ENCODE data around the gene TLCD4. TPM values are rescaled to one million over a fixed set of nuclear protein-coding genes. Genes with fewer than 3 reads are reported as not detected.

The TLCD4 gene
- total and polyA plus RNA-seq, 2 donors (not counting 1 experiment from before 2014, with no cell fraction given) = 0.55 to 1.3 TPM

GRCh38 chr1:95140791-95141190 is 23.6 kb downstream of the TLCD4 start:
- Histone ChIP-seq H3K27ac (ENCODE audit: low read length in 2 of 2) (no peak overlapping the region), H2AFZ (ENCODE audit: insufficient read depth, low read depth, low read length, poor library complexity, severe bottlenecking) (no peak overlapping the region), H4K20me1 (ENCODE audit: control insufficient read depth, insufficient read depth, low read length, poor library complexity, severe bottlenecking) (no peaks in the 10 kb centered on the region), H3K9ac (ENCODE audit: low read length) (no peak overlapping the region), H3K27me3 (replicated peaks in 1 of 4; ENCODE audit: control extremely low read depth in 1 of 4, control insufficient read depth in 3 of 4, insufficient read depth in 4 of 4, low read length in 3 of 4) (no peaks in the 10 kb centered on the region), H3K4me1 (ENCODE audit: control insufficient read depth in 2 of 2, insufficient read depth in 2 of 2, low read length in 2 of 2) (peaks cover 3 to 6% of the 10 kb centered on the region in 2 donors), H3K4me2 (replicated peaks; ENCODE audit: low read depth, low read length, poor library complexity, severe bottlenecking) (no peak overlapping the region), H3K9me3 (ENCODE audit: control extremely low read depth in 1 of 3, control insufficient read depth in 2 of 3, insufficient read depth in 1 of 3, low read length in 2 of 3) (peaks cover 0 to 4% (median 0%) of the 10 kb centered on the region in 3 donors), H3K4me3 (ENCODE audit: control extremely low read depth in 1 of 5, extremely low read depth in 1 of 5, insufficient read depth in 1 of 5, low read depth in 2 of 5, low read length in 4 of 5) (no peak overlapping the region), H3K79me2 (ENCODE audit: control insufficient read depth, insufficient read depth, low read length) (no peaks in the 10 kb centered on the region), H3K36me3 (replicated peaks in 1 of 2; ENCODE audit: control extremely low read depth in 1 of 2, control insufficient read depth in 1 of 2, extremely low read depth in 1 of 2, insufficient read depth in 2 of 2, low read length in 1 of 2) (no peaks in the 10 kb centered on the region)
- ATAC-seq (ENCODE audit: low read depth) (no peak), DNase-seq (no peak)
- Mint-ChIP-seq H3K4me1 (peaks cover 12% of the 10 kb centered on the region), H3K27me3 (no peaks in the 10 kb centered on the region), H3K9me3 (ENCODE audit: insufficient read depth) (no peaks in the 10 kb centered on the region), H3K27ac (no peak overlapping the region), H3K4me3 (no peak overlapping the region)
- CTCF ChIA-PET = interaction anchor here (0.6 to 2.9 kb wide), 3 partner anchors 22 to 748 kb away, joined by 3 to 10 read pairs (median 3); partner anchors contain the start of gene RWDD3
- TF ChIP-seq EZH2 (IDR thresholded peaks at IDR 0.05; ENCODE audit: borderline replicate concordance, insufficient read depth, low read depth, low read length, poor library complexity, severe bottlenecking) = no peak
- TF ChIP-seq, protein P1, sequence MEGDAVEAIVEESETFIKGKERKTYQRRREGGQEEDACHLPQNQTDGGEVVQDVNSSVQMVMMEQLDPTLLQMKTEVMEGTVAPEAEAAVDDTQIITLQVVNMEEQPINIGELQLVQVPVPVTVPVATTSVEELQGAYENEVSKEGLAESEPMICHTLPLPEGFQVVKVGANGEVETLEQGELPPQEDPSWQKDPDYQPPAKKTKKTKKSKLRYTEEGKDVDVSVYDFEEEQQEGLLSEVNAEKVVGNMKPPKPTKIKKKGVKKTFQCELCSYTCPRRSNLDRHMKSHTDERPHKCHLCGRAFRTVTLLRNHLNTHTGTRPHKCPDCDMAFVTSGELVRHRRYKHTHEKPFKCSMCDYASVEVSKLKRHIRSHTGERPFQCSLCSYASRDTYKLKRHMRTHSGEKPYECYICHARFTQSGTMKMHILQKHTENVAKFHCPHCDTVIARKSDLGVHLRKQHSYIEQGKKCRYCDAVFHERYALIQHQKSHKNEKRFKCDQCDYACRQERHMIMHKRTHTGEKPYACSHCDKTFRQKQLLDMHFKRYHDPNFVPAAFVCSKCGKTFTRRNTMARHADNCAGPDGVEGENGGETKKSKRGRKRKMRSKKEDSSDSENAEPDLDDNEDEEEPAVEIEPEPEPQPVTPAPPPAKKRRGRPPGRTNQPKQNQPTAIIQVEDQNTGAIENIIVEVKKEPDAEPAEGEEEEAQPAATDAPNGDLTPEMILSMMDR (IDR thresholded peaks at IDR 0.05) = no peak
- intact Hi-C loops (cut with micrococcal nuclease) = no loop called here
- POLR2A ChIA-PET = no interaction called here

- TF ChIP-seq, protein P1 (IDR thresholded peaks at IDR 0.05) = no peak
- no peak for TF ChIP-seq EZH2 (IDR thresholded peaks at IDR 0.05; ENCODE audit: borderline replicate concordance, insufficient read depth, low read depth, low read length, poor library complexity, severe bottlenecking)
- Mint-ChIP-seq H3K27me3 (no peaks in the 10 kb centered on the region), H3K4me3 (peak overlapping the region; percentile 40), H3K9me3 (ENCODE audit: insufficient read depth) (no peaks in the 10 kb centered on the region), H3K27ac (no peak overlapping the region), H3K4me1 (peaks cover 17% of the 10 kb centered on the region)
- no peaks in the 10 kb centered on the region for H3K27me3 ChIP-seq (replicated peaks in 1 of 4; ENCODE audit: control extremely low read depth in 1 of 4, control insufficient read depth in 3 of 4, insufficient read depth in 4 of 4, low read length in 3 of 4)
- peak; percentile 41 for DNase-seq
- no peaks in the 10 kb centered on the region for H4K20me1 ChIP-seq (ENCODE audit: control insufficient read depth, insufficient read depth, low read length, poor library complexity, severe bottlenecking)
- H3K4me1 ChIP-seq (ENCODE audit: control insufficient read depth in 2 of 2, insufficient read depth in 2 of 2, low read length in 2 of 2) = peaks cover 6 to 10% of the 10 kb centered on the region in 2 donors
- H3K4me2 ChIP-seq (replicated peaks; ENCODE audit: low read depth, low read length, poor library complexity, severe bottlenecking) = peak overlapping the region; percentile 42
- peak; percentile 28 for ATAC-seq (ENCODE audit: low read depth)
- CTCF ChIA-PET = interaction anchor here (1.0 kb wide), 1 partner anchor 17 kb away, joined by 3 read pairs; no protein-coding TSS in a partner anchor
- H3K4me3 ChIP-seq (ENCODE audit: control extremely low read depth in 1 of 5, extremely low read depth in 1 of 5, insufficient read depth in 1 of 5, low read depth in 2 of 5, low read length in 4 of 5) = peak overlapping the region in 1 of 5 experiments; percentile 4
- H3K79me2 ChIP-seq (ENCODE audit: control insufficient read depth, insufficient read depth, low read length) = no peaks in the 10 kb centered on the region
- H3K9ac ChIP-seq (ENCODE audit: low read length) = no peak overlapping the region
- H3K36me3 ChIP-seq (replicated peaks in 1 of 2; ENCODE audit: control extremely low read depth in 1 of 2, control insufficient read depth in 1 of 2, extremely low read depth in 1 of 2, insufficient read depth in 2 of 2, low read length in 1 of 2) = no peaks in the 10 kb centered on the region
- intact Hi-C loops (cut with micrococcal nuclease) = no loop called here
- H2AFZ ChIP-seq (ENCODE audit: insufficient read depth, low read depth, low read length, poor library complexity, severe bottlenecking) = no peak overlapping the region
- H3K9me3 ChIP-seq (ENCODE audit: control extremely low read depth in 1 of 3, control insufficient read depth in 2 of 3, insufficient read depth in 1 of 3, low read length in 2 of 3) = peaks cover 0 to 4% (median 0%) of the 10 kb centered on the region in 3 donors
- H3K27ac ChIP-seq (ENCODE audit: low read length in 2 of 2) = no peak overlapping the region
- POLR2A ChIA-PET = no interaction called here
- WGBS (ENCODE audit: insufficient coverage) = no CpG with 5 or more reads among the region's 1 CpG
These were observed 28.3 kb downstream of the TLCD4 start for GRCh38 chr1:95145493-95145892.
